Measurements from ENCODE around the gene C3orf80. TPM values are rescaled to one million over a fixed set of nuclear protein-coding genes. Genes with fewer than 3 reads are reported as not detected.
A peak's percentile ranks its signal among the peaks of the same experiment; 100 is the strongest.
"Not testable (repeated sequence)": the region's sequence is repeated elsewhere in the genome, so short reads cannot be mapped to it uniquely, and the experiment has no call there.

Gene C3orf80
- total and polyA plus RNA-seq, 2 donors, result 1.0 to 1.6 TPM

- Histone ChIP-seq H3K27ac (ENCODE audit: low read depth) (no peak overlapping the region), H3K4me1 (ENCODE audit: insufficient read depth) (peaks cover 5% of the 10 kb centered on the region), H3K4me3 (ENCODE audit: low read depth, low read length) (peak overlapping the region; percentile 62), H3K36me3 (ENCODE audit: insufficient read depth) (no peaks in the 10 kb centered on the region)
- WGBS, result 19% methylated on average over 16 of the region's 16 CpGs
- DNase-seq (ENCODE audit: extremely low spot score), result no peak
These were observed 429 bp upstream of the C3orf80 start for GRCh38 chr3:160224811-160225175.

DNA sequence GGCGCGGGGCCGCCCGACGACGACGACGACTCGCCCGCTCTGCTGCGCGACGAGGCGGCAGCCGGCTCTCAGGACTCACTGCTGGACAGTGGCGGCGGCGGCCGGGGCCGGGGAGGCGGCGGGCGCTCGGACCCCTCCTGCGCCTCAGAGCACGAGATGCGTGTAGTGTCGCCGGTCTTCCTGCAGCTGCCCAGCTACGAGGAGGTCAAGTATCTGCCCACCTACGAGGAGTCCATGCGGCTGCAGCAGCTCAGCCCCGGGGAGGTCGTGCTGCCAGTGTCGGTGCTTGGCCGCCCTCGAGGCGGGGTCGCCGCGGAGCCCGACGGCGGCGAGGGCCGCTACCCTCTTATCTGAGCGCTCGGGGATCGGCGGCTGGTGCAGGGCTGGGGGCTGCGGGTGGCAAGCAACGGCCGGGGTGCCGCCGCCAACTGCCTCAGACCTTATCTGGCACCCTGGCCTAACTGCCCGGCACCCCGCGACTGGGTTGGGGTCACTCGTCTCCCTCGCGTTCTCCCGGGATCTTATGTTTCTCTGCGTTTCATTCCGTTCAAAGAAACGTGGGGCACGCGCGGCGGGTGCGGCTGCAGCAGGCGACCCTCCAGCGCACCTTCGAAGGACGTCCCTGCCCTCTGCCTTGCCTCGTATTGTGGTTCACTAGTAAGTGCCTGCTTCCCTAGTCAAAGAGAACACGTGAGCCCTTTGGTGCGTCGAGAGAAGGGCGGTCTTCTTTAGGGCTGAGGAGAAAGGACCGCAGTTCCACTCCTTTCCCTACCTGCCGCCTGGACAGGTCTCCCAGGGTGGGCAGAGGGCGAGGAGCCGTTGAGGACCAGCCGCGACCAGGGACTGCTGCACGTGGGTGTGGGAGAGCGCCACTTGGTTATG is 1.0 kb downstream of the C3orf80 start:
- Histone ChIP-seq H3K4me3 (ENCODE audit: low read depth, low read length) (peak overlapping the region; percentile 62), H3K36me3 (ENCODE audit: insufficient read depth) (no peaks in the 10 kb centered on the region), H3K27ac (ENCODE audit: low read depth) (no peak overlapping the region), H3K4me1 (ENCODE audit: insufficient read depth) (peaks cover 5% of the 10 kb centered on the region)
- no peak for DNase-seq (ENCODE audit: extremely low spot score)
- 4% methylated on average over 87 of the region's 87 CpGs for WGBS

DNA sequence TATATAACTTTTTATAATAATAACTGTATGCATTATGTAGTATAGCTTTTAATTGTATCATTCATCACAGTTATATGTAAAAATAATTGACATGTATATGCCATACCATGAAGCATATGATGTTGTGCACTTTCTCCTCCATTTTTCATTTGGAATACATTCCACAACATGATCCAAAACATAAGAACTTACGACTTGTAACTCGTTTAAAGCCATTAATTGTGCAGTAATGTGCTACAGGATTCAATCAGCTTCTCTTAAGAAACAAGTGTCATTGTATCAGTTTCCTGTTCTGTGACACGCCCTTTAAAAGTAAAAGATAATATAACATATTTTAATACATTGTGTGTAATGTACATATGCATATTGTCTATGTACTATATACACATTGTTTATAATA is 2.2 kb downstream of the C3orf80 start:
- Histone ChIP-seq H3K4me3 (ENCODE audit: low read depth, low read length) (no peak overlapping the region), H3K36me3 (ENCODE audit: insufficient read depth) (no peaks in the 10 kb centered on the region), H3K27ac (ENCODE audit: low read depth) (no peak overlapping the region), H3K4me1 (ENCODE audit: insufficient read depth) (peaks cover 5% of the 10 kb centered on the region)
- WGBS, result 76% methylated on average over 3 of the region's 3 CpGs
- DNase-seq (ENCODE audit: extremely low spot score), result no peak

GRCh38 chr3:160232014-160232413 is 6.8 kb downstream of the C3orf80 start:
- Histone ChIP-seq H3K4me3 (ENCODE audit: low read depth, low read length) (no peak overlapping the region), H3K4me1 (ENCODE audit: insufficient read depth) (no peaks in the 10 kb centered on the region), H3K36me3 (ENCODE audit: insufficient read depth) (no peaks in the 10 kb centered on the region), H3K27ac (ENCODE audit: low read depth) (no peak overlapping the region)
- DNase-seq (ENCODE audit: extremely low spot score), result no peak
- 77% methylated on average over 3 of the region's 3 CpGs for WGBS

- not testable (repeated sequence) for H3K4me3 ChIP-seq (ENCODE audit: low read depth, low read length); H3K4me1 ChIP-seq (ENCODE audit: insufficient read depth); DNase-seq (ENCODE audit: extremely low spot score); H3K36me3 ChIP-seq (ENCODE audit: insufficient read depth); H3K27ac ChIP-seq (ENCODE audit: low read depth)
- 91% methylated on average over 6 of the region's 6 CpGs for WGBS
These were observed 15.5 kb downstream of the C3orf80 start for GRCh38 chr3:160240719-160241118.

GRCh38 chr3:160245261-160245800 is 20.1 kb downstream of the C3orf80 start:
- Histone ChIP-seq H3K36me3 (ENCODE audit: insufficient read depth) (no peaks in the 10 kb centered on the region), H3K4me1 (ENCODE audit: insufficient read depth) (no peaks in the 10 kb centered on the region), H3K27ac (ENCODE audit: low read depth) (no peak overlapping the region), H3K4me3 (ENCODE audit: low read depth, low read length) (no peak overlapping the region)
- WGBS, result 86% methylated on average over 9 of the region's 9 CpGs
- DNase-seq (ENCODE audit: extremely low spot score), result no peak

GRCh38 chr3:160247766-160248165 is 22.5 kb downstream of the C3orf80 start:
- no peak for DNase-seq (ENCODE audit: extremely low spot score)
- H3K4me3 ChIP-seq (ENCODE audit: low read depth, low read length), result no peak overlapping the region
- H3K36me3 ChIP-seq (ENCODE audit: insufficient read depth), result no peaks in the 10 kb centered on the region
- no peak overlapping the region for H3K27ac ChIP-seq (ENCODE audit: low read depth)
- 90% methylated on average over 1 of the region's 1 CpG for WGBS
- no peaks in the 10 kb centered on the region for H3K4me1 ChIP-seq (ENCODE audit: insufficient read depth)

GRCh38 chr3:160253298-160253697 is 28.1 kb downstream of the C3orf80 start:
- Histone ChIP-seq H3K4me1 (ENCODE audit: insufficient read depth) (no peaks in the 10 kb centered on the region), H3K27ac (ENCODE audit: low read depth) (no peak overlapping the region), H3K4me3 (ENCODE audit: low read depth, low read length) (no peak overlapping the region), H3K36me3 (ENCODE audit: insufficient read depth) (no peaks in the 10 kb centered on the region)
- DNase-seq (ENCODE audit: extremely low spot score), result no peak

DNA sequence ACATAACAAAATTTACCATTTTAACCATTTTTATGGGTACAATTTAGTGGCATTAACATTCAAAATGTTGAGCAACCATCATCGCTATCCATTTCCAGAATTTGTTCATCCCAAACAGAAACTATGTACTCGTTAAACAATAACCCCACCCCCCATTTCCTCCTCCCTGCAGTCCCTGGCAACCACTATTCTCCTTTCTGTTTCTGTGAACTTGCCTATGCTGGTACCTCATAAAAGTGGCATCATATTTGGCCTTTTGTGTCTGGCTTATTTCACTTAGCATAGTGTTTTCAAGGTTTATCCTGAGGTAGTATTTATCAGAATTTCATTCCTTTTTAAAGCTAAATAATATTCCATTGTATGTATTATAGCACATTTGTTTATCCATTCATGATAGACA is 32.4 kb downstream of the C3orf80 start:
- Histone ChIP-seq H3K36me3 (ENCODE audit: insufficient read depth) (no peaks in the 10 kb centered on the region), H3K4me3 (ENCODE audit: low read depth, low read length) (no peak overlapping the region), H3K27ac (ENCODE audit: low read depth) (no peak overlapping the region), H3K4me1 (ENCODE audit: insufficient read depth) (no peaks in the 10 kb centered on the region)
- no peak for DNase-seq (ENCODE audit: extremely low spot score)
- 79% methylated on average over 2 of the region's 2 CpGs for WGBS

DNA sequence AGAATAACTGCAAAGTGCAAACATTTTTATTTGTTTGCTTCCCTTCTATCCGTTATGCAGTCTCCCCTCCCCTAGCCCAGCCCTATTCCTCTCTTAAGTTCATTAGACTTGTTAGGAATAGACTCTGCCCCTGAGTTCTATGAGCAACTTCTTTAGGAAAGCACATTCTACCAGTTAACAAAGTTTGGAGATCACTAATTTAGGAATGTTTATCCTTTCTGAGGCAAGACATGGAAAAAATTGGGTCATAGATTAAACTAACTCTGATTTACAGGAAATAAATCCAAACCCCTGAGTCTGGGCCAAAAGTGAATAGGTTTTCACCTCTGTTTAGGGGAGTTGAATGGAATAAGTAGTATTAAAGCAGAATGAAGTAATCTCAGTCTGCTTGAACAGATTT is 34.4 kb downstream of the C3orf80 start:
- H3K27ac ChIP-seq (ENCODE audit: low read depth), result no peak overlapping the region
- 62% methylated on average over 1 of the region's 1 CpG for WGBS
- no peak overlapping the region for H3K4me3 ChIP-seq (ENCODE audit: low read depth, low read length)
- DNase-seq (ENCODE audit: extremely low spot score), result no peak
- H3K36me3 ChIP-seq (ENCODE audit: insufficient read depth), result peaks cover 2% of the 10 kb centered on the region
- H3K4me1 ChIP-seq (ENCODE audit: insufficient read depth), result no peaks in the 10 kb centered on the region

DNA sequence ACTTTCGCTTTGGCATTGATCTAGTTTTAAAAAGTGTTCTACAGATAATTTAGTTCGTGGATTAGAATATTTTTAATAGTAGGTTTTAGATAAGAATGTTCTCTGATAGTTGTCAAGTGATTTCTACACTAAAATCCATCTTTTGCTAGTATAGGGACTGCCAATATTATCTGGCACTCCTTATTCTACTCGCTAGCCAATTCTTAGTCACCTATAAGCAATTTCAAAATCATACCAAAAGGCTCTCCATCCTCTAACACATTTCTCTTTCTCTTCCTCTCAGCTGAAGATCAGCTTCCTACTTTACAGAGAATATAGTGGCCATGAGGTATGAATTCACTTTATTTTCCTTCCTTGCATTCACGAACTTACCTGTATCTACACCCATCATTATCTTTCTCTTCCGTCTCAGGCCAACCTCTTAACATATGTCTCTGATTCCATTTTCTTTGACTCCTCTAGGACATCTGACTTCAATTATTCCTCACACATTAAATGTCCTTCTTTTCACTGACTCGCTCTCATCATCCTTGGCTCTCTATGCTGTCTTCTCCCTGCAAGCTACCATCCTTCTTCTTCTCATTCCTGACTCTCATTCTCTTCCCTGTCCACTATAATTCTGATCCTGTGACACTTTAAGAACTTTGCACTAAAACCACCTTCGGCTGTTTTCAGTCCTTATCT is 35.5 kb downstream of the C3orf80 start:
- Histone ChIP-seq H3K27ac (ENCODE audit: low read depth) (no peak overlapping the region), H3K4me3 (ENCODE audit: low read depth, low read length) (no peak overlapping the region), H3K4me1 (ENCODE audit: insufficient read depth) (no peaks in the 10 kb centered on the region), H3K36me3 (ENCODE audit: insufficient read depth) (peaks cover 2% of the 10 kb centered on the region)
- no peak for DNase-seq (ENCODE audit: extremely low spot score)
- WGBS, result 67% methylated on average over 7 of the region's 7 CpGs

- Histone ChIP-seq H3K4me3 (ENCODE audit: low read depth, low read length) (no peak overlapping the region), H3K36me3 (ENCODE audit: insufficient read depth) (peaks cover 2% of the 10 kb centered on the region), H3K4me1 (ENCODE audit: insufficient read depth) (no peaks in the 10 kb centered on the region), H3K27ac (ENCODE audit: low read depth) (no peak overlapping the region)
- WGBS, result 89% methylated on average over 2 of the region's 2 CpGs
- DNase-seq (ENCODE audit: extremely low spot score), result no peak
These were observed 39.9 kb downstream of the C3orf80 start for GRCh38 chr3:160265088-160265487.

All from urinary bladder (tissue), 4 donors.